Panc1 (cell line): Measurements from ENCODE around the gene CIB1. TPM values are rescaled to one million over a fixed set of nuclear protein-coding genes. Genes with fewer than 3 reads are reported as not detected.
A peak's percentile ranks its signal among the peaks of the same experiment; 100 is the strongest.

Experiments
- ATAC-seq: fragments of 200-7000 bp; cut with Tn5 transposase; 2 replicates; pipeline ENCODE4 v1.9.1; 2020; ENCODE audit warnings: mild to moderate bottlenecking, moderate library complexity
- BruUV-seq: library from RNA; stranded (reverse); fragments of 400-500 nt; replicated peaks from 2 replicates; lab custom pipeline; 2021; lab: Mats Ljungman, UMichigan
- CTCF ChIA-PET: fragments of 300-600 bp; sonication (Branson Sonifier 250); formaldehyde crosslinking; loops from one replicate; lab custom pipeline; 2022; ENCODE audit warnings: antibody characterized with exemption; lab: Charles Lee
- POLR2A ChIA-PET: fragments of 300-600 bp; sonication (Branson Sonifier 250); formaldehyde crosslinking; loops from one replicate; lab custom pipeline; 2022; ENCODE audit warnings: antibody characterized with exemption; lab: Charles Lee
- DNase-seq: peaks from one replicate; pipeline ENCODE4 v3.0.0-alpha.2; 2010; ENCODE audit warnings: low read depth, low spot score
- H3K27ac ChIP-seq: 2 replicates; pipeline ENCODE4 v1.5.1; 2011; ENCODE audit warnings: mild to moderate bottlenecking, low read length, inconsistent platforms
- H3K27me3 ChIP-seq: fragments of 200-500 bp; sonication (Bioruptor generic); 2 replicates; pipeline ENCODE4 v1.6.0; 2014; ENCODE audit warnings: low read length, inconsistent platforms; ENCODE audit not compliant: control insufficient read depth, insufficient read depth
- H3K36me3 ChIP-seq: fragments of 200-500 bp; sonication (Bioruptor generic); 2 replicates; pipeline ENCODE4 v1.5.1; 2014; ENCODE audit warnings: inconsistent platforms, mild to moderate bottlenecking, low read length, moderate library complexity; ENCODE audit not compliant: control insufficient read depth, insufficient read depth
- H3K4me1 ChIP-seq: 2 replicates; pipeline ENCODE4 v1.5.1; 2011; ENCODE audit warnings: inconsistent platforms, mild to moderate bottlenecking, low read length, moderate library complexity; ENCODE audit not compliant: control insufficient read depth, insufficient read depth
- H3K4me3 ChIP-seq, 2 experiments: 2 replicates each; pipeline ENCODE4 v1.5.1; 2011 to 2012; ENCODE audit warnings: low read depth in 2 of 2, low read length in 2 of 2, mild to moderate bottlenecking in 2 of 2, inconsistent platforms in 1 of 2, moderate library complexity in 1 of 2
- H3K9me3 ChIP-seq: fragments of 200-500 bp; sonication (Bioruptor generic); 2 replicates; pipeline ENCODE4 v1.5.1; 2014; ENCODE audit warnings: low read depth, mild to moderate bottlenecking, inconsistent platforms, low read length, moderate library complexity; ENCODE audit not compliant: control insufficient read depth, insufficient read depth
- CTCF ChIP-seq: fragments of 450-650 bp; IDR thresholded peaks from 2 replicates; pipeline ENCODE4 v1.5.1; 2017; ENCODE audit warnings: mild to moderate bottlenecking
- POLR2AphosphoS5 ChIP-seq: IDR thresholded peaks from 2 replicates; pipeline ENCODE4 v1.6.1; 2012; ENCODE audit warnings: mild to moderate bottlenecking, low read depth, low read length, moderate library complexity
- REST ChIP-seq, 2 experiments: IDR thresholded peaks; 2 replicates each; pipeline ENCODE4 v1.6.1; 2011 to 2012; ENCODE audit warnings: low read depth in 2 of 2, control low read depth in 1 of 2, low read length in 1 of 2, mild to moderate bottlenecking in 1 of 2, moderate library complexity in 1 of 2; ENCODE audit not compliant: insufficient read depth in 1 of 2
- SIN3A ChIP-seq: IDR thresholded peaks from 2 replicates; pipeline ENCODE4 v1.6.1; 2012; ENCODE audit warnings: low read depth, mild to moderate bottlenecking, low read length, moderate library complexity, borderline replicate concordance; ENCODE audit not compliant: insufficient read depth
- TCF7L2 ChIP-seq: IDR thresholded peaks from 2 replicates; pipeline ENCODE4 v1.6.1; 2011; ENCODE audit warnings: mild to moderate bottlenecking, low read depth, low read length, inconsistent platforms
- in situ Hi-C: cut with HindIII; loops from 2 replicates; pipeline ENCODE4 v1.10.0; 2016; ENCODE audit warnings: low sequenced_read_pairs, low pct_unique_long_range_greater_than_20kb
- intact Hi-C: fragments of 100-400 bp; cut with micrococcal nuclease; formaldehyde crosslinking; loops from one replicate; pipeline ENCODE4 v1.10.0; 2022; ENCODE audit not compliant: unreplicated experiment
- total RNA-seq: library from RNA; stranded (reverse); gene quantifications from one replicate; pipeline ENCODE4 v1.2.1, GENCODE V29; 2021; ENCODE audit not compliant: unreplicated experiment

CIB1 gene
- total RNA-seq, 1 experiment from 2014 or later, result 193 TPM

GRCh38 chr15:90211009-90211408 is 22.7 kb downstream of the CIB1 start:
- BruUV-seq, result TSS peak; percentile 21
- peak overlapping the region; percentile 100 for H3K27ac ChIP-seq
- H3K27me3 ChIP-seq, result no peaks in the 10 kb centered on the region
- H3K4me1 ChIP-seq, result peaks cover 97% of the 10 kb centered on the region
- intact Hi-C loops (no loop called here), in situ Hi-C loops (loop anchor here (10.0 kb wide), 1 partner anchor 46 kb away; no protein-coding TSS in a partner anchor)
- H3K9me3 ChIP-seq, result no peaks in the 10 kb centered on the region
- H3K4me3 ChIP-seq, result peak overlapping the region in 1 of 2 experiments; percentile 100; a peak in 2 of 4 replicates
- TF ChIP-seq CTCF, result no peak
- TF ChIP-seq POLR2AphosphoS5, result peak; percentile 68
- peak; percentile 39; the same call in 1 of the 2 replicates for TF ChIP-seq SIN3A
- no peak for TF ChIP-seq REST (IDR thresholded peaks at IDR 0.05; ENCODE audit: insufficient read depth in 1 of 2, low read depth in 2 of 2, low read length in 1 of 2)
- no peak for TF ChIP-seq TCF7L2
- ChIA-PET CTCF (interaction anchor here (0.5 kb wide), 1 partner anchor 22 kb away, joined by 5 read pairs; no protein-coding TSS in a partner anchor), POLR2A (no interaction called here)
- DNase-seq, result no peak
- peak; percentile 20 for ATAC-seq
- H3K36me3 ChIP-seq, result peaks cover 13% of the 10 kb centered on the region

GRCh38 chr15:90210593-90210992 is 23.1 kb downstream of the CIB1 start:
- in situ Hi-C loops, result loop anchor here (10.0 kb wide), 1 partner anchor 46 kb away; no protein-coding TSS in a partner anchor
- Histone ChIP-seq H3K36me3 (peaks cover 17% of the 10 kb centered on the region), H3K4me3 (peak overlapping the region in 1 of 2 experiments; percentile 100; a peak in 2 of 4 replicates), H3K9me3 (no peaks in the 10 kb centered on the region), H3K4me1 (peaks cover 98% of the 10 kb centered on the region), H3K27ac (peak overlapping the region; percentile 100), H3K27me3 (no peaks in the 10 kb centered on the region)
- intact Hi-C loops, result no loop called here
- no peak for DNase-seq
- TF ChIP-seq TCF7L2, result no peak
- TF ChIP-seq REST (IDR thresholded peaks at IDR 0.05; ENCODE audit: insufficient read depth in 1 of 2, low read depth in 2 of 2, low read length in 1 of 2), result no peak
- peak; percentile 38; the same call in 1 of the 2 replicates for TF ChIP-seq POLR2AphosphoS5
- TF ChIP-seq CTCF, result no peak
- POLR2A ChIA-PET, result no interaction called here
- no TSS peak for BruUV-seq
- CTCF ChIA-PET, result interaction anchor here (0.5 kb wide), 1 partner anchor 22 kb away, joined by 5 read pairs; no protein-coding TSS in a partner anchor
- no peak for ATAC-seq
